ENCODE data around the gene SYNM.
A peak's percentile ranks its signal among the peaks of the same experiment; 100 is the strongest.

The SYNM gene

GRCh38 chr15:99100245-99101173, 4.4 kb upstream of the SYNM start:
- H3K4me3 ChIP-seq (ENCODE audit: low read depth, low read length), result peak overlapping the region; percentile 50
- H3K27me3 ChIP-seq (replicated peaks), result no peaks in the 10 kb centered on the region
- in situ Hi-C loops (cut with HindIII; ENCODE audit: low pct_ligation_motif_present, low sequenced_read_pairs), result loop anchor here (25.0 kb wide), 1 partner anchor 112 kb away; no protein-coding TSS in a partner anchor
- H3K36me3 ChIP-seq (replicated peaks), result no peaks in the 10 kb centered on the region
- no peak overlapping the region for H3K27ac ChIP-seq
- DNase-seq, result peak; percentile 67
- TF ChIP-seq, protein P1, sequence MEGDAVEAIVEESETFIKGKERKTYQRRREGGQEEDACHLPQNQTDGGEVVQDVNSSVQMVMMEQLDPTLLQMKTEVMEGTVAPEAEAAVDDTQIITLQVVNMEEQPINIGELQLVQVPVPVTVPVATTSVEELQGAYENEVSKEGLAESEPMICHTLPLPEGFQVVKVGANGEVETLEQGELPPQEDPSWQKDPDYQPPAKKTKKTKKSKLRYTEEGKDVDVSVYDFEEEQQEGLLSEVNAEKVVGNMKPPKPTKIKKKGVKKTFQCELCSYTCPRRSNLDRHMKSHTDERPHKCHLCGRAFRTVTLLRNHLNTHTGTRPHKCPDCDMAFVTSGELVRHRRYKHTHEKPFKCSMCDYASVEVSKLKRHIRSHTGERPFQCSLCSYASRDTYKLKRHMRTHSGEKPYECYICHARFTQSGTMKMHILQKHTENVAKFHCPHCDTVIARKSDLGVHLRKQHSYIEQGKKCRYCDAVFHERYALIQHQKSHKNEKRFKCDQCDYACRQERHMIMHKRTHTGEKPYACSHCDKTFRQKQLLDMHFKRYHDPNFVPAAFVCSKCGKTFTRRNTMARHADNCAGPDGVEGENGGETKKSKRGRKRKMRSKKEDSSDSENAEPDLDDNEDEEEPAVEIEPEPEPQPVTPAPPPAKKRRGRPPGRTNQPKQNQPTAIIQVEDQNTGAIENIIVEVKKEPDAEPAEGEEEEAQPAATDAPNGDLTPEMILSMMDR (IDR thresholded peaks at IDR 0.05; ENCODE audit: low read depth, low read length, missing control alignments), result peak; percentile 89

DNA sequence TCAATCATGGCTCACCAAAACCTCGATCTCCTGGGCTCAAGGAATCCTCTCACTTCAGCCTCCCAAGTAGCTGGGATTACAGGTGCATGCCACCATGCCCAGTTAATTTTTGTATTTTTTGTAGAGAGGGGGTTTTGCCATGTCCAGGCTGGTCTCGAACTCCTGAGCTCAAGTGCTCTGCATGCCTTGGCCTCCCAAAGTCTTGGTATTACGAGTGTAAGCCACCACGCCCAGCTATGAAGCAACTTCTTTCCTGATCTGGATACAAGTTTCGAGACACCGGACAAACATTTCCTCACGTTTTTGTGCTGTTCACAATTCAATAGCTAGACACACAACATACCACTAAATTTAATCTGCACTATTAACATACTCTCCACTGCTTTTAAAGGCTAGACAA, 3.4 kb upstream of the SYNM start:
- no peak for DNase-seq
- H3K4me3 ChIP-seq (ENCODE audit: low read depth, low read length), result no peak overlapping the region
- TF ChIP-seq, protein P1 (IDR thresholded peaks at IDR 0.05; ENCODE audit: low read depth, low read length, missing control alignments), result no peak
- H3K27me3 ChIP-seq (replicated peaks), result no peaks in the 10 kb centered on the region
- H3K36me3 ChIP-seq (replicated peaks), result no peaks in the 10 kb centered on the region
- in situ Hi-C loops (cut with HindIII; ENCODE audit: low pct_ligation_motif_present, low sequenced_read_pairs), result loop anchor here (25.0 kb wide), 1 partner anchor 111 kb away; no protein-coding TSS in a partner anchor
- no peak overlapping the region for H3K27ac ChIP-seq

DNA sequence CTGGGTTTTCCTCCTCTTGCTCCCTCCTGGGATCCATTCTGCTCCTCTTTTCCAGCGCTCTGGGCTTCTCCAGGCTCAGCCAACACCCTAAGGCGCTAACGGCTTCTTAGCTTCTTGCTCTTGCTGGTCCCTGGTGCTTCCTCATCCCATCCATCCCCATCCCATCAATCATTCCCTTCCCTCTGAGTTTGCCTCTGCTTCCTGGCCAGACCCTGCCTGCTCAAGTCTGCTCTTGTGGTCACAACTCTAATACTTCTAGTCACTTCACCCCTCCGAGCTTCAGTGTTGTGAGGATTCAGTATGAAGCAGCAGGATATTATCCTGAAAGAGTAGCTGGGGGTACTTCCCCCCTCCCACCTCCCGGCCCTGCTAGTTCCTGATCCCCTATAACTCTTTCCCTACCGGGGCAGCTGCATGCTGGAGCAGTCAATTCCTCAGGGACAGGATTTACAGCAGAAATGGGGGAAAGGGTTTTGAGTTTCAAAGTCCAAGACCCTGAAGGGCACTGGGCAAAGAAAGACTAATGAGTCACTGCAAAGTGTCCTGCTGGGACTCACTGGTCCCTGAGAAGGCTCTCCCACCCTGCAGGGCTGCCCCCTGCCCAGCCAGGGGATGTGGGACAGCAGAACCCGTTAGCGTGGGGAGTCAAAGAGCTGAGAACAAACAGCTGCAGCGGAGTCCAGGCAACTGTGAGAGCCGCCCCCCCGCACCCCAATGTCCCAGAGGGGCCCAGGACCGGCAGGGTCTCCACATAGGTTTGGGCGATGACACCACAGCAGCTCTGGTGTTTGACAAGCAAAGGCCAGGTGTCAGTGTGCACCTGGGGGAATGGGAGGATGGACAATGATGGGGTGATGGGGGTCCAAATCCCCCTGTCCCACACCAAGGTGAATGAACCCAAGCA, 2.3 kb upstream of the SYNM start:
- H3K27ac ChIP-seq, result no peak overlapping the region
- DNase-seq, result no peak
- TF ChIP-seq, protein P1 (IDR thresholded peaks at IDR 0.05; ENCODE audit: low read depth, low read length, missing control alignments), result no peak
- no peaks in the 10 kb centered on the region for H3K36me3 ChIP-seq (replicated peaks)
- no peaks in the 10 kb centered on the region for H3K27me3 ChIP-seq (replicated peaks)
- no peak overlapping the region for H3K4me3 ChIP-seq (ENCODE audit: low read depth, low read length)
- in situ Hi-C loops (cut with HindIII; ENCODE audit: low pct_ligation_motif_present, low sequenced_read_pairs), result loop anchor here (25.0 kb wide), 1 partner anchor 110 kb away; no protein-coding TSS in a partner anchor

DNA sequence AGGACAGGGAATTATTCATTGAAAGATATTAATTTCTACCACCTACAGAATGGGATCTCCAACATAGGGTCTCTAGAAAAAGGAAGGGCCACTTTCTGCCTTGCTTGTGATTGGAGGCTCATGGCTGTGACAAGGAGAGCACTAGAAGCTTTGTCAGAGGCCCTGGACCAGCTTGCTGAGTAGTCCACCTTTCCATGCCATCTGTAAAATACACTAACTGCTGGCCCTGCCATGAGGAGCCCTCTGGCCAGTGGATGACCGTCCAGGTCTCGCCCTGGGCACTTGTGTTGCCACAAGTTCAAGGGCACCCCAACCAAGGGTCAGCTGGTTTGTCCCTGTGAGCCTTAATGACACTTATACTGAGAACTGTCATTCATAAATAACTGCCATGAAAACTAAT, 1.6 kb upstream of the SYNM start:
- TF ChIP-seq, protein P1 (IDR thresholded peaks at IDR 0.05; ENCODE audit: low read depth, low read length, missing control alignments), result no peak
- H3K36me3 ChIP-seq (replicated peaks), result no peaks in the 10 kb centered on the region
- DNase-seq, result no peak
- no peak overlapping the region for H3K27ac ChIP-seq
- H3K4me3 ChIP-seq (ENCODE audit: low read depth, low read length), result no peak overlapping the region
- no peaks in the 10 kb centered on the region for H3K27me3 ChIP-seq (replicated peaks)
- in situ Hi-C loops (cut with HindIII; ENCODE audit: low pct_ligation_motif_present, low sequenced_read_pairs), result loop anchor here (25.0 kb wide), 1 partner anchor 109 kb away; no protein-coding TSS in a partner anchor

- Histone ChIP-seq H3K27me3 (replicated peaks) (no peaks in the 10 kb centered on the region), H3K36me3 (replicated peaks) (no peaks in the 10 kb centered on the region), H3K4me3 (ENCODE audit: low read depth, low read length) (peak overlapping the region; percentile 48), H3K27ac (no peak overlapping the region)
- TF ChIP-seq, protein P1 (IDR thresholded peaks at IDR 0.05; ENCODE audit: low read depth, low read length, missing control alignments), result peak; percentile 6
- peak; percentile 26 for DNase-seq
- in situ Hi-C loops (cut with HindIII; ENCODE audit: low pct_ligation_motif_present, low sequenced_read_pairs), result loop anchor here (25.0 kb wide), 1 partner anchor 107 kb away; no protein-coding TSS in a partner anchor
These were observed 848 bp downstream of the SYNM start for GRCh38 chr15:99105514-99106341.
